Nephron progenitor cell (in vitro differentiated cells): Measurements from ENCODE around the gene LRCH1.

ENCODE experiments used
- DNase-seq: peaks from one replicate; pipeline ENCODE4 v3.0.0; 2021
- H3K27ac Mint-ChIP-seq: 2 replicates; pipeline ENCODE4 v1.8.0; 2021; ENCODE audit warnings: mild to moderate bottlenecking, moderate library complexity, mixed read lengths
- H3K27me3 Mint-ChIP-seq: 2 replicates; pipeline ENCODE4 v1.8.0; 2021; ENCODE audit warnings: mild to moderate bottlenecking, low read depth, mixed read lengths; ENCODE audit not compliant: poor library complexity
- H3K36me3 Mint-ChIP-seq: 2 replicates; pipeline ENCODE4 v1.8.0; 2021; ENCODE audit warnings: low read depth, mixed read lengths
- H3K4me1 Mint-ChIP-seq: 2 replicates; pipeline ENCODE4 v1.8.0; 2021; ENCODE audit warnings: mixed read lengths
- H3K4me3 Mint-ChIP-seq: 2 replicates; pipeline ENCODE4 v1.8.0; 2021; ENCODE audit warnings: mild to moderate bottlenecking, moderate library complexity, mixed read lengths
- H3K9me3 Mint-ChIP-seq: 2 replicates; pipeline ENCODE4 v1.8.0; 2021; ENCODE audit warnings: mild to moderate bottlenecking, moderate library complexity, mixed read lengths
- TF ChIP-seq, protein P1 (sequence below): fragments of 200-600 bp; sonication (generic); IDR thresholded peaks from 2 replicates; pipeline ENCODE4 v1.5.0; 2021; ENCODE audit warnings: antibody characterized with exemption

LRCH1 gene

GRCh38 chr13:46536341-46536740, 16.6 kb upstream of the LRCH1 start:
- no peaks in the 10 kb centered on the region for H3K9me3 Mint-ChIP-seq
- H3K4me1 Mint-ChIP-seq: no peaks in the 10 kb centered on the region
- DNase-seq: no peak
- H3K4me3 Mint-ChIP-seq: no peak overlapping the region
- no peak overlapping the region for H3K27ac Mint-ChIP-seq
- peaks cover 5% of the 10 kb centered on the region for H3K27me3 Mint-ChIP-seq
- no peaks in the 10 kb centered on the region for H3K36me3 Mint-ChIP-seq
- TF ChIP-seq, protein P1, sequence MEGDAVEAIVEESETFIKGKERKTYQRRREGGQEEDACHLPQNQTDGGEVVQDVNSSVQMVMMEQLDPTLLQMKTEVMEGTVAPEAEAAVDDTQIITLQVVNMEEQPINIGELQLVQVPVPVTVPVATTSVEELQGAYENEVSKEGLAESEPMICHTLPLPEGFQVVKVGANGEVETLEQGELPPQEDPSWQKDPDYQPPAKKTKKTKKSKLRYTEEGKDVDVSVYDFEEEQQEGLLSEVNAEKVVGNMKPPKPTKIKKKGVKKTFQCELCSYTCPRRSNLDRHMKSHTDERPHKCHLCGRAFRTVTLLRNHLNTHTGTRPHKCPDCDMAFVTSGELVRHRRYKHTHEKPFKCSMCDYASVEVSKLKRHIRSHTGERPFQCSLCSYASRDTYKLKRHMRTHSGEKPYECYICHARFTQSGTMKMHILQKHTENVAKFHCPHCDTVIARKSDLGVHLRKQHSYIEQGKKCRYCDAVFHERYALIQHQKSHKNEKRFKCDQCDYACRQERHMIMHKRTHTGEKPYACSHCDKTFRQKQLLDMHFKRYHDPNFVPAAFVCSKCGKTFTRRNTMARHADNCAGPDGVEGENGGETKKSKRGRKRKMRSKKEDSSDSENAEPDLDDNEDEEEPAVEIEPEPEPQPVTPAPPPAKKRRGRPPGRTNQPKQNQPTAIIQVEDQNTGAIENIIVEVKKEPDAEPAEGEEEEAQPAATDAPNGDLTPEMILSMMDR: no peak

GRCh38 chr13:46539231-46539630, 13.7 kb upstream of the LRCH1 start:
- Mint-ChIP-seq H3K4me3 (no peak overlapping the region), H3K27me3 (peaks cover 7% of the 10 kb centered on the region), H3K4me1 (peaks cover 7% of the 10 kb centered on the region), H3K9me3 (no peaks in the 10 kb centered on the region), H3K36me3 (no peaks in the 10 kb centered on the region), H3K27ac (no peak overlapping the region)
- TF ChIP-seq, protein P1: no peak
- DNase-seq: no peak

DNA sequence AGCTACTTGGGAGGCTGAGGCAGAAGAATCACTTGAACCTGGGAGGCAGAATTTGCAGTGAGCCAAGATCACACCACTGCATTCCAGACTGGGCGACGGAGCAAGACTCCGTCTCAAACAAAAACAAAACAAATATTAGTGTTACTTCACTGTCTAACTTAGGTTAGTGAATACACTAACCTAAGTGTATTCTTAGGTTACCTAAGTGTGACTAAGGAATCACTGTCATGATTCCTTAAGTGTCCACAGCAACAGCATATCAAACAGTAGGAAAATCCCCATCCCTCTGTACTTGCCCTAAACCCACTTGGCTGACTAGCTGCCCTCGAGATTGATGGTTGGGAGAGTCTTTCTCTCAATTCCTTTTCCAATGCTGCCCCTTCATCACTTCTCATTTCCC, 11.8 kb upstream of the LRCH1 start:
- Mint-ChIP-seq H3K27ac (no peak overlapping the region), H3K9me3 (no peaks in the 10 kb centered on the region), H3K4me3 (no peak overlapping the region), H3K36me3 (no peaks in the 10 kb centered on the region), H3K27me3 (peaks cover 7% of the 10 kb centered on the region), H3K4me1 (peaks cover 7% of the 10 kb centered on the region)
- no peak for DNase-seq
- TF ChIP-seq, protein P1: no peak

GRCh38 chr13:46542833-46543232, 10.1 kb upstream of the LRCH1 start:
- TF ChIP-seq, protein P1: no peak
- Mint-ChIP-seq H3K36me3 (no peaks in the 10 kb centered on the region), H3K4me3 (no peak overlapping the region), H3K27me3 (peaks cover 7% of the 10 kb centered on the region), H3K4me1 (peaks cover 7% of the 10 kb centered on the region), H3K9me3 (no peaks in the 10 kb centered on the region), H3K27ac (no peak overlapping the region)
- no peak for DNase-seq

GRCh38 chr13:46543287-46543686, 9.7 kb upstream of the LRCH1 start:
- TF ChIP-seq, protein P1: no peak
- H3K9me3 Mint-ChIP-seq: no peaks in the 10 kb centered on the region
- no peaks in the 10 kb centered on the region for H3K36me3 Mint-ChIP-seq
- DNase-seq: no peak
- H3K27ac Mint-ChIP-seq: no peak overlapping the region
- H3K27me3 Mint-ChIP-seq: peaks cover 7% of the 10 kb centered on the region
- H3K4me1 Mint-ChIP-seq: peaks cover 7% of the 10 kb centered on the region
- no peak overlapping the region for H3K4me3 Mint-ChIP-seq

- no peak overlapping the region for H3K4me3 Mint-ChIP-seq
- DNase-seq: no peak
- H3K27ac Mint-ChIP-seq: no peak overlapping the region
- H3K9me3 Mint-ChIP-seq: no peaks in the 10 kb centered on the region
- peaks cover 7% of the 10 kb centered on the region for H3K4me1 Mint-ChIP-seq
- TF ChIP-seq, protein P1: no peak
- H3K36me3 Mint-ChIP-seq: no peaks in the 10 kb centered on the region
- peaks cover 2% of the 10 kb centered on the region for H3K27me3 Mint-ChIP-seq
Observed at GRCh38 chr13:46544208-46544607, 8.8 kb upstream of the LRCH1 start.
